Measurements from ENCODE around the gene ARFIP2.
"Not testable (repeated sequence)": the region's sequence is repeated elsewhere in the genome, so short reads cannot be mapped to it uniquely, and the experiment has no call there.

The ARFIP2 gene

GRCh38 chr11:6481012-6481923 is at the start of gene ARFIP2, which contains the start of gene TIMM10B:
ARFIP2 (minus strand) TSS chr11:6481331; CDS start chr11:6480421, 910 bp downstream.
TIMM10B (plus strand) TSS chr11:6481501; CDS start chr11:6481517, 16 bp downstream.
- peak; percentile 89 to 97 (median 95) for DNase-seq (ENCODE audit: low read depth in 4 of 4, low spot score in 1 of 4)

- no peak for DNase-seq (ENCODE audit: low read depth in 4 of 4, low spot score in 1 of 4)
These were observed 49.7 kb upstream of the ARFIP2 start for GRCh38 chr11:6530848-6531247.

- no peak for DNase-seq (ENCODE audit: low read depth in 4 of 4, low spot score in 1 of 4)
These were observed 48.1 kb upstream of the ARFIP2 start for GRCh38 chr11:6529266-6529665.

- no peak for DNase-seq (ENCODE audit: low read depth in 4 of 4, low spot score in 1 of 4)
These were observed 45.4 kb upstream of the ARFIP2 start for GRCh38 chr11:6526411-6527135.

- no peak for DNase-seq (ENCODE audit: low read depth in 4 of 4, low spot score in 1 of 4)
These were observed 42.1 kb upstream of the ARFIP2 start for GRCh38 chr11:6523253-6523652.

GRCh38 chr11:6521946-6522345 is 40.8 kb upstream of the ARFIP2 start:
- not testable (repeated sequence) for DNase-seq (ENCODE audit: low read depth in 4 of 4, low spot score in 1 of 4)

GRCh38 chr11:6520265-6520664 is 39.1 kb upstream of the ARFIP2 start:
- DNase-seq (ENCODE audit: low read depth in 4 of 4, low spot score in 1 of 4) = no peak

GRCh38 chr11:6516865-6517264 is 35.7 kb upstream of the ARFIP2 start:
- no peak for DNase-seq (ENCODE audit: low read depth in 4 of 4, low spot score in 1 of 4)

- DNase-seq (ENCODE audit: low read depth in 4 of 4, low spot score in 1 of 4) = no peak
These were observed 24.6 kb upstream of the ARFIP2 start for GRCh38 chr11:6505577-6506240.

GRCh38 chr11:6504166-6504565 is 23.0 kb upstream of the ARFIP2 start:
- no peak for DNase-seq (ENCODE audit: low read depth in 4 of 4, low spot score in 1 of 4)

GRCh38 chr11:6502382-6502781 is 21.3 kb upstream of the ARFIP2 start:
- no peak for DNase-seq (ENCODE audit: low read depth in 4 of 4, low spot score in 1 of 4)

- no peak for DNase-seq (ENCODE audit: low read depth in 4 of 4, low spot score in 1 of 4)
These were observed 17.4 kb upstream of the ARFIP2 start for GRCh38 chr11:6498544-6498943.

- no peak for DNase-seq (ENCODE audit: low read depth in 4 of 4, low spot score in 1 of 4)
These were observed 17.0 kb upstream of the ARFIP2 start for GRCh38 chr11:6498121-6498520.

- no peak for DNase-seq (ENCODE audit: low read depth in 4 of 4, low spot score in 1 of 4)
These were observed 16.1 kb upstream of the ARFIP2 start, which contains the start of gene DNHD1 for GRCh38 chr11:6497069-6497839. DNHD1 (plus strand) TSS chr11:6497280; CDS start chr11:6498216, 936 bp downstream.

- no peak for DNase-seq (ENCODE audit: low read depth in 4 of 4, low spot score in 1 of 4)
These were observed 8.2 kb upstream of the ARFIP2 start for GRCh38 chr11:6489306-6489705.

GRCh38 chr11:6488821-6489220 is 7.7 kb upstream of the ARFIP2 start:
- no peak for DNase-seq (ENCODE audit: low read depth in 4 of 4, low spot score in 1 of 4)

GRCh38 chr11:6488342-6488741 is 7.2 kb upstream of the ARFIP2 start:
- DNase-seq (ENCODE audit: low read depth in 4 of 4, low spot score in 1 of 4) = no peak

GRCh38 chr11:6486938-6487337 is 5.8 kb upstream of the ARFIP2 start:
- no peak for DNase-seq (ENCODE audit: low read depth in 4 of 4, low spot score in 1 of 4)

- no peak for DNase-seq (ENCODE audit: low read depth in 4 of 4, low spot score in 1 of 4)
These were observed 5.1 kb upstream of the ARFIP2 start for GRCh38 chr11:6486256-6486655.

GRCh38 chr11:6485661-6486060 is 4.5 kb upstream of the ARFIP2 start:
- no peak for DNase-seq (ENCODE audit: low read depth in 4 of 4, low spot score in 1 of 4)

- no peak for DNase-seq (ENCODE audit: low read depth in 4 of 4, low spot score in 1 of 4)
These were observed 1.9 kb upstream of the ARFIP2 start for GRCh38 chr11:6483015-6483414.
